HepG2 (cell line): ENCODE measurements around the gene BCL2L13. TPM values are rescaled to one million over a fixed set of nuclear protein-coding genes. Genes with fewer than 3 reads are reported as not detected.
A peak's percentile ranks its signal among the peaks of the same experiment; 100 is the strongest.

Experiments
- FOXK1 ChIP-seq: sonication (generic); formaldehyde crosslinking; IDR thresholded peaks from 2 replicates; pipeline ENCODE4 v1.4.0; 2020; ENCODE audit warnings: low read depth, missing genetic modification reagents, borderline replicate concordance
- HMG20B ChIP-seq: conservative IDR thresholded peaks from 2 replicates; pipeline ENCODE4 v1.6.1; 2016; ENCODE audit warnings: missing genetic modification reagents, missing compliant biosample characterization
- HOMEZ ChIP-seq: IDR thresholded peaks from 2 replicates; pipeline ENCODE4 v1.6.1; 2016; ENCODE audit warnings: low read depth
- MAF1 ChIP-seq: sonication (generic); formaldehyde crosslinking; IDR thresholded peaks from 2 replicates; pipeline ENCODE4 v1.5.0; 2020; ENCODE audit warnings: missing genetic modification reagents, borderline replicate concordance
- NONO ChIP-seq, 2 experiments: fragments of 450-650 bp in 1 of 2; sonication (generic) in 1 of 2; formaldehyde crosslinking in 1 of 2; IDR thresholded peaks in 1 of 2; conservative IDR thresholded peaks in 1 of 2; 2 replicates each; pipeline versions ENCODE4 v1.6.1 to v1.8.0; 2017 to 2022; ENCODE audit warnings: mild to moderate bottlenecking in 1 of 2, missing genetic modification reagents in 1 of 2, moderate library complexity in 1 of 2
- PAX8 ChIP-seq: sonication (generic); formaldehyde crosslinking; IDR thresholded peaks from 2 replicates; pipeline ENCODE4 v1.8.0; 2022; ENCODE audit warnings: mild to moderate bottlenecking, missing genetic modification reagents, borderline replicate concordance
- PITX1 ChIP-seq: sonication (generic); formaldehyde crosslinking; IDR thresholded peaks from 2 replicates; pipeline ENCODE4 v1.5.1; 2020; ENCODE audit warnings: mild to moderate bottlenecking, missing genetic modification reagents
- XBP1 ChIP-seq: sonication (generic); formaldehyde crosslinking; IDR thresholded peaks from 2 replicates; pipeline ENCODE4 v1.5.0; 2020; ENCODE audit warnings: missing genetic modification reagents
- ZNF17 ChIP-seq: sonication (generic); formaldehyde crosslinking; IDR thresholded peaks from 2 replicates; pipeline ENCODE4 v1.5.0; 2020; ENCODE audit warnings: mild to moderate bottlenecking, missing genetic modification reagents
- ZNF230 ChIP-seq: sonication (generic); formaldehyde crosslinking; IDR thresholded peaks from 2 replicates; pipeline ENCODE4 v1.4.0; 2020; ENCODE audit warnings: mild to moderate bottlenecking, missing genetic modification reagents
- ZNF468 ChIP-seq: sonication (generic); formaldehyde crosslinking; IDR thresholded peaks from 2 replicates; pipeline ENCODE4 v1.8.0; 2022; ENCODE audit warnings: mild to moderate bottlenecking, moderate library complexity, missing genetic modification reagents
- ZNF75D ChIP-seq: sonication (generic); formaldehyde crosslinking; IDR thresholded peaks from 2 replicates; pipeline ENCODE4 v1.8.1; 2023; ENCODE audit warnings: missing genetic modification reagents, mild to moderate bottlenecking, borderline replicate concordance
- ZNF878 ChIP-seq: sonication (generic); formaldehyde crosslinking; IDR thresholded peaks from 2 replicates; pipeline ENCODE4 v1.8.1; 2023; ENCODE audit warnings: mild to moderate bottlenecking, missing genetic modification reagents, moderate library complexity
- ZSCAN25 ChIP-seq: sonication (generic); formaldehyde crosslinking; IDR thresholded peaks from 2 replicates; pipeline ENCODE4 v1.8.0; 2022; ENCODE audit warnings: mild to moderate bottlenecking, missing genetic modification reagents
- polyA plus RNA-seq, 8 experiments: library from polyadenylated mRNA; depleted of rRNA in 3 of 8; stranded (reverse) in 7 of 8; unstranded in 1 of 8; fragments of >200 nt; fragmentation: Illumina TruSeq in 4 of 8; extraction: Trizol in 4 of 8; gene quantifications; 2 replicates each; pipeline versions ENCODE4 v1.2.1 to v1.2.3, GENCODE V29; 2011 to 2016; ENCODE audit warnings: low read depth in 4 of 8, missing spikeins in 1 of 8, mixed read lengths in 1 of 8; ENCODE audit not compliant: insufficient read depth in 1 of 8
- total RNA-seq, 5 experiments: library from RNA; depleted of rRNA; stranded (reverse); fragments of >200 nt; fragmentation: Illumina TruSeq; extraction: Trizol; gene quantifications; 2 replicates each; pipeline ENCODE4 v1.2.3, GENCODE V29; 2016; ENCODE audit warnings: low read depth in 1 of 5
- TF ChIP-seq, protein P1 (sequence below): sonication (generic); formaldehyde crosslinking; IDR thresholded peaks from 2 replicates; pipeline ENCODE4 v1.5.0; 2020; ENCODE audit warnings: mild to moderate bottlenecking, missing genetic modification reagents
- TF ChIP-seq, protein P2 (sequence below): sonication (generic); formaldehyde crosslinking; IDR thresholded peaks from 2 replicates; pipeline ENCODE4 v1.8.0; 2022; ENCODE audit warnings: mild to moderate bottlenecking, missing genetic modification reagents; ENCODE audit not compliant: insufficient replicate concordance
- TF ChIP-seq, protein P3 (sequence below): sonication (generic); formaldehyde crosslinking; IDR thresholded peaks from 2 replicates; pipeline ENCODE4 v1.4.0; 2020; ENCODE audit warnings: mild to moderate bottlenecking, missing genetic modification reagents
- TF ChIP-seq, protein P4 (sequence below): sonication (generic); formaldehyde crosslinking; IDR thresholded peaks from 2 replicates; pipeline ENCODE4 v1.5.1; 2020; ENCODE audit warnings: missing genetic modification reagents, mild to moderate bottlenecking, borderline replicate concordance
- TF ChIP-seq, protein P5 (sequence below): sonication (generic); formaldehyde crosslinking; IDR thresholded peaks from 2 replicates; pipeline ENCODE4 v1.4.0; 2020; ENCODE audit warnings: missing genetic modification reagents, mild to moderate bottlenecking, borderline replicate concordance
- TF ChIP-seq, protein P6 (sequence below): sonication (generic); formaldehyde crosslinking; IDR thresholded peaks from 2 replicates; pipeline ENCODE4 v1.5.1; 2020; ENCODE audit warnings: mild to moderate bottlenecking, missing genetic modification reagents, moderate library complexity

The BCL2L13 gene
- total and polyA plus RNA-seq, 2 of the 13 experiments (the other 11 are each of a cell fraction or from before 2014, with no cell fraction given): 13.5 to 14.6 TPM

- TF ChIP-seq, protein P1, sequence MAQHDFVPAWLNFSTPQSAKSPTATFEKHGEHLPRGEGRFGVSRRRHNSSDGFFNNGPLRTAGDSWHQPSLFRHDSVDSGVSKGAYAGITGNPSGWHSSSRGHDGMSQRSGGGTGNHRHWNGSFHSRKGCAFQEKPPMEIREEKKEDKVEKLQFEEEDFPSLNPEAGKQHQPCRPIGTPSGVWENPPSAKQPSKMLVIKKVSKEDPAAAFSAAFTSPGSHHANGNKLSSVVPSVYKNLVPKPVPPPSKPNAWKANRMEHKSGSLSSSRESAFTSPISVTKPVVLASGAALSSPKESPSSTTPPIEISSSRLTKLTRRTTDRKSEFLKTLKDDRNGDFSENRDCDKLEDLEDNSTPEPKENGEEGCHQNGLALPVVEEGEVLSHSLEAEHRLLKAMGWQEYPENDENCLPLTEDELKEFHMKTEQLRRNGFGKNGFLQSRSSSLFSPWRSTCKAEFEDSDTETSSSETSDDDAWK (CRISPR knock-in tag): no peak
- TF ChIP-seq FOXK1 (CRISPR knock-in tag) (peak; percentile 59), NONO (IDR thresholded peaks at IDR 0.05) (no peak), NONO (CRISPR knock-in tag; conservative IDR thresholded peaks at IDR 0.05) (peak; percentile 42; the same call in 1 of the 2 replicates), ZNF230 (CRISPR knock-in tag) (no peak; the same call in 1 of the 2 replicates), HOMEZ (CRISPR knock-in tag) (no peak), ZNF468 (CRISPR knock-in tag) (0 out of 2 replicates have a peak, but pooled peaks have one; percentile 70), ZNF17 (CRISPR knock-in tag) (no peak), ZSCAN25 (no peak), MAF1 (CRISPR knock-in tag) (0 out of 2 replicates have a peak, but pooled peaks have one; percentile 33), HMG20B (CRISPR knock-in tag) (no peak), PAX8 (CRISPR knock-in tag) (no peak), ZNF878 (peak; percentile 77; the same call in 1 of the 2 replicates), PITX1 (no peak; the same call in 1 of the 2 replicates), XBP1 (CRISPR knock-in tag) (no peak), ZNF75D (CRISPR knock-in tag) (no peak)
- TF ChIP-seq, protein P2, sequence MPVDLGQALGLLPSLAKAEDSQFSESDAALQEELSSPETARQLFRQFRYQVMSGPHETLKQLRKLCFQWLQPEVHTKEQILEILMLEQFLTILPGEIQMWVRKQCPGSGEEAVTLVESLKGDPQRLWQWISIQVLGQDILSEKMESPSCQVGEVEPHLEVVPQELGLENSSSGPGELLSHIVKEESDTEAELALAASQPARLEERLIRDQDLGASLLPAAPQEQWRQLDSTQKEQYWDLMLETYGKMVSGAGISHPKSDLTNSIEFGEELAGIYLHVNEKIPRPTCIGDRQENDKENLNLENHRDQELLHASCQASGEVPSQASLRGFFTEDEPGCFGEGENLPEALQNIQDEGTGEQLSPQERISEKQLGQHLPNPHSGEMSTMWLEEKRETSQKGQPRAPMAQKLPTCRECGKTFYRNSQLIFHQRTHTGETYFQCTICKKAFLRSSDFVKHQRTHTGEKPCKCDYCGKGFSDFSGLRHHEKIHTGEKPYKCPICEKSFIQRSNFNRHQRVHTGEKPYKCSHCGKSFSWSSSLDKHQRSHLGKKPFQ (CRISPR knock-in tag): peak; percentile 84
- TF ChIP-seq, protein P3, sequence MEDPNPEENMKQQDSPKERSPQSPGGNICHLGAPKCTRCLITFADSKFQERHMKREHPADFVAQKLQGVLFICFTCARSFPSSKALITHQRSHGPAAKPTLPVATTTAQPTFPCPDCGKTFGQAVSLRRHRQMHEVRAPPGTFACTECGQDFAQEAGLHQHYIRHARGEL: no peak
- TF ChIP-seq, protein P4, sequence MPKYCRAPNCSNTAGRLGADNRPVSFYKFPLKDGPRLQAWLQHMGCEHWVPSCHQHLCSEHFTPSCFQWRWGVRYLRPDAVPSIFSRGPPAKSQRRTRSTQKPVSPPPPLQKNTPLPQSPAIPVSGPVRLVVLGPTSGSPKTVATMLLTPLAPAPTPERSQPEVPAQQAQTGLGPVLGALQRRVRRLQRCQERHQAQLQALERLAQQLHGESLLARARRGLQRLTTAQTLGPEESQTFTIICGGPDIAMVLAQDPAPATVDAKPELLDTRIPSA (CRISPR knock-in tag): 0 out of 2 replicates have a peak, but pooled peaks have one; percentile 23
- TF ChIP-seq, protein P5, sequence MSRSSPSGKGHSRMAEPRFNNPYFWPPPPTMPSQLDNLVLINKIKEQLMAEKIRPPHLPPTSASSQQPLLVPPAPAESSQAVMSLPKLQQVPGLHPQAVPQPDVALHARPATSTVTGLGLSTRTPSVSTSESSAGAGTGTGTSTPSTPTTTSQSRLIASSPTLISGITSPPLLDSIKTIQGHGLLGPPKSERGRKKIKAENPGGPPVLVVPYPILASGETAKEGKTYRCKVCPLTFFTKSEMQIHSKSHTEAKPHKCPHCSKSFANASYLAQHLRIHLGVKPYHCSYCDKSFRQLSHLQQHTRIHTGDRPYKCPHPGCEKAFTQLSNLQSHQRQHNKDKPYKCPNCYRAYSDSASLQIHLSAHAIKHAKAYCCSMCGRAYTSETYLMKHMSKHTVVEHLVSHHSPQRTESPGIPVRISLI (CRISPR knock-in tag): no peak
- TF ChIP-seq, protein P6, sequence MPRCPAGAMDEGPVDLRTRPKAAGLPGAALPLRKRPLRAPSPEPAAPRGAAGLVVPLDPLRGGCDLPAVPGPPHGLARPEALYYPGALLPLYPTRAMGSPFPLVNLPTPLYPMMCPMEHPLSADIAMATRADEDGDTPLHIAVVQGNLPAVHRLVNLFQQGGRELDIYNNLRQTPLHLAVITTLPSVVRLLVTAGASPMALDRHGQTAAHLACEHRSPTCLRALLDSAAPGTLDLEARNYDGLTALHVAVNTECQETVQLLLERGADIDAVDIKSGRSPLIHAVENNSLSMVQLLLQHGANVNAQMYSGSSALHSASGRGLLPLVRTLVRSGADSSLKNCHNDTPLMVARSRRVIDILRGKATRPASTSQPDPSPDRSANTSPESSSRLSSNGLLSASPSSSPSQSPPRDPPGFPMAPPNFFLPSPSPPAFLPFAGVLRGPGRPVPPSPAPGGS (CRISPR knock-in tag): peak; percentile 56
Observed at GRCh38 chr22:17638432-17639246, at the start of gene BCL2L13 (continued).
